GM12878 (cell line): Measurements from ENCODE around the gene DDX39A. TPM values are rescaled to one million over a fixed set of nuclear protein-coding genes. Genes with fewer than 3 reads are reported as not detected.

Experiments used
- ATAC-seq: fragments of 200-7000 bp; cut with Tn5 transposase; 3 replicates; pipeline ENCODE4 v1.9.1; 2020; ENCODE audit warnings: mild to moderate bottlenecking, moderate library complexity
- BruUV-seq: library from RNA; stranded (reverse); fragments of 400-500 nt; replicated peaks from 2 replicates; lab custom pipeline; 2021; lab: Mats Ljungman, UMichigan
- CTCF ChIA-PET: fragments of 300-600 bp; sonication (Branson Sonifier 250); formaldehyde crosslinking; extraction: SDS; loops from one replicate; lab custom pipeline; 2021; ENCODE audit warnings: inconsistent platforms; lab: Yijun Ruan, JAX
- POLR2A ChIA-PET: fragments of 350-600 bp; formaldehyde crosslinking; extraction: SDS; loops from one replicate; lab custom pipeline; 2021; ENCODE audit warnings: inconsistent platforms; lab: Charles Lee
- RAD21 ChIA-PET: fragments of 300-600 bp; sonication (Branson Sonifier 250); formaldehyde crosslinking; loops from one replicate; lab custom pipeline; 2023; ENCODE audit warnings: antibody characterized with exemption; ENCODE audit not compliant: unreplicated experiment; lab: Charles Lee
- SMC1A ChIA-PET: fragments of 300-600 bp; sonication (Branson Sonifier 250); formaldehyde crosslinking; loops from one replicate; lab custom pipeline; 2023; ENCODE audit not compliant: unreplicated experiment, uncharacterized antibody; lab: Charles Lee
- DNase-seq: peaks from one replicate; pipeline ENCODE4 v3.0.0-alpha.2; 2011; ENCODE audit warnings: low read depth, low spot score
- FAIRE-seq: peaks from 3 replicates; lab custom pipeline; 2011; peaks lifted over from hg19 to GRCh38; lab: Jason Lieb, UNC
- H2AFZ ChIP-seq: 2 replicates; pipeline ENCODE4 v1.6.0; 2011; ENCODE audit warnings: low read depth, low read length, control low read depth; ENCODE audit not compliant: control insufficient read depth
- H3K27ac ChIP-seq: 2 replicates; pipeline ENCODE4 v1.5.1; 2011; ENCODE audit warnings: control low read depth; ENCODE audit not compliant: control insufficient read depth, insufficient read depth
- H3K27me3 ChIP-seq, 2 experiments: replicated peaks in 1 of 2; 2 replicates each; pipeline versions ENCODE4 v1.6.0 to v1.6.1; 2011; ENCODE audit warnings: low read length in 1 of 2; ENCODE audit not compliant: control insufficient read depth in 2 of 2, insufficient read depth in 2 of 2
- H3K36me3 ChIP-seq, 2 experiments: 2 replicates each; pipeline ENCODE4 v1.5.1; 2011; ENCODE audit warnings: low read length in 1 of 2; ENCODE audit not compliant: control insufficient read depth in 2 of 2, insufficient read depth in 2 of 2
- H3K4me1 ChIP-seq: 2 replicates; pipeline ENCODE4 v1.6.1; 2011; ENCODE audit warnings: mild to moderate bottlenecking, low read length, moderate library complexity, mixed read lengths; ENCODE audit not compliant: control insufficient read depth, insufficient read depth
- H3K4me2 ChIP-seq: 2 replicates; pipeline ENCODE4 v1.6.0; 2011; ENCODE audit warnings: control low read depth; ENCODE audit not compliant: control insufficient read depth, insufficient read depth
- H3K4me3 ChIP-seq: fragments of 200-600 bp; sonication (generic); 2 replicates; pipeline ENCODE4 v1.5.1; 2016
- H3K79me2 ChIP-seq: 2 replicates; pipeline ENCODE4 v1.6.0; 2011; ENCODE audit warnings: low read length; ENCODE audit not compliant: control insufficient read depth, insufficient read depth
- H3K9ac ChIP-seq: 2 replicates; pipeline ENCODE4 v1.8.0; 2011; ENCODE audit warnings: low read length, control low read depth, mixed read lengths; ENCODE audit not compliant: control insufficient read depth, insufficient read depth
- H3K9me3 ChIP-seq: replicated peaks from 3 replicates; pipeline ENCODE4 v1.5.1; 2011; ENCODE audit warnings: mild to moderate bottlenecking, low read length; ENCODE audit not compliant: control insufficient read depth, insufficient read depth
- H4K20me1 ChIP-seq: 2 replicates; pipeline ENCODE4 v1.6.0; 2011; ENCODE audit not compliant: control insufficient read depth, insufficient read depth
- BCL3 ChIP-seq: IDR thresholded peaks from 2 replicates; pipeline ENCODE4 v1.6.1; 2011; ENCODE audit warnings: borderline replicate concordance, low read depth, mild to moderate bottlenecking, moderate library complexity, low read length; ENCODE audit not compliant: insufficient read depth, poor library complexity, severe bottlenecking
- CHD2 ChIP-seq: IDR thresholded peaks from 2 replicates; pipeline ENCODE4 v1.6.1; 2011; ENCODE audit warnings: low read depth, low read length, improper control_type of control experiment, borderline replicate concordance
- CREM ChIP-seq: IDR thresholded peaks from 2 replicates; pipeline ENCODE4 v1.6.1; 2014; ENCODE audit warnings: antibody characterized with exemption, low read depth
- GABPA ChIP-seq: IDR thresholded peaks from 2 replicates; pipeline ENCODE4 v1.6.1; 2014; ENCODE audit warnings: antibody characterized with exemption, low read depth, mild to moderate bottlenecking, inconsistent platforms
- HDAC6 ChIP-seq: fragments of 200-600 bp; sonication (generic); IDR thresholded peaks from one replicate; pipeline ENCODE4 v1.8.0; 2017; ENCODE audit warnings: antibody characterized with exemption; ENCODE audit not compliant: unreplicated experiment
- MAX ChIP-seq: IDR thresholded peaks from 2 replicates; pipeline ENCODE4 v1.6.1; 2012; ENCODE audit warnings: low read depth, low read length, improper control_type of control experiment
- MYB ChIP-seq: fragments of 150-350 bp; IDR thresholded peaks from 2 replicates; pipeline ENCODE4 v1.6.1; 2014; ENCODE audit warnings: mild to moderate bottlenecking, low read depth, low read length, borderline replicate concordance
- NFIC ChIP-seq: IDR thresholded peaks from 2 replicates; pipeline ENCODE4 v1.6.1; 2012; ENCODE audit warnings: low read depth, mild to moderate bottlenecking, inconsistent platforms, low read length, moderate library complexity
- NKRF ChIP-seq: fragments of 450-650 bp; conservative IDR thresholded peaks from 2 replicates; pipeline ENCODE4 v1.6.1; 2017; ENCODE audit warnings: mild to moderate bottlenecking, moderate library complexity
- NR2C1 ChIP-seq: fragments of 450-650 bp; IDR thresholded peaks from 2 replicates; pipeline ENCODE4 v1.6.1; 2017; ENCODE audit warnings: antibody characterized with exemption, mild to moderate bottlenecking, moderate library complexity
- POLR2A ChIP-seq: IDR thresholded peaks from 2 replicates; pipeline ENCODE4 v1.6.1; 2011; ENCODE audit warnings: low read depth, mild to moderate bottlenecking, low read length
- RUNX3 ChIP-seq: IDR thresholded peaks from 2 replicates; pipeline ENCODE4 v1.6.1; 2012; ENCODE audit warnings: low read length, inconsistent platforms
- SMAD1 ChIP-seq: fragments of 450-650 bp; IDR thresholded peaks from 2 replicates; pipeline ENCODE4 v1.6.1; 2018; ENCODE audit warnings: mild to moderate bottlenecking, low read depth; ENCODE audit not compliant: partially characterized antibody
- SREBF1 ChIP-seq: IDR thresholded peaks from 2 replicates; pipeline ENCODE4 v1.6.1; 2012; ENCODE audit warnings: mild to moderate bottlenecking, low read length
- SUPT20H ChIP-seq: IDR thresholded peaks from 2 replicates; pipeline ENCODE4 v1.6.1; 2011; ENCODE audit warnings: low read depth, mild to moderate bottlenecking, low read length, moderate library complexity, borderline replicate concordance; ENCODE audit not compliant: control insufficient read depth
- ZZZ3 ChIP-seq: IDR thresholded peaks from 2 replicates; pipeline ENCODE4 v1.6.1; 2011; ENCODE audit warnings: low read depth; ENCODE audit not compliant: control insufficient read depth, insufficient read length
- WGBS: methylation state at CpG from one replicate; pipeline ENCODE4 v1.1.6; 2016; ENCODE audit warnings: low lambda C conversion rate; ENCODE audit not compliant: insufficient replicate concordance, insufficient coverage; ENCODE audit errors: missing lambda C conversion rate; 5-methylcytosine and 5-hydroxymethylcytosine counted together
- in situ Hi-C: fragments of 300-500 bp; cut with MboI; formaldehyde crosslinking; loops from 9 replicates; pipeline ENCODE4 v1.14.3; 2018; ENCODE audit warnings: mixed read lengths
- intact Hi-C: fragments of 100-400 bp; cut with micrococcal nuclease; formaldehyde crosslinking; loops from one replicate; pipeline ENCODE4 v1.14.2; 2022; ENCODE audit not compliant: unreplicated experiment
- polyA plus RNA-seq, 11 experiments: library from polyadenylated mRNA; depleted of rRNA in 4 of 11; unstranded in 6 of 11; stranded (reverse) in 5 of 11; fragments of >200 nt; fragmentation: Nextera tagmentation in 4 of 11; fragmentation: Illumina TruSeq in 1 of 11; extraction: Ambion mirVana in 4 of 11; extraction: Trizol in 1 of 11; gene quantifications; 1 replicate in 1 of 11; 2 replicates in 10 of 11; pipeline versions ENCODE4 v1.2.1 to v1.2.3, GENCODE V29; 2011 to 2016; ENCODE audit warnings: inconsistent platforms in 2 of 11, missing spikeins in 2 of 11, low read depth in 1 of 11
- total RNA-seq, 4 experiments: library from RNA; depleted of rRNA in 3 of 4; stranded (reverse); fragments of >200 nt in 3 of 4; fragmentation: Illumina TruSeq in 1 of 4; extraction: Trizol in 1 of 4; gene quantifications; 2 replicates each; pipeline versions ENCODE4 v1.2.1 to v1.2.3, GENCODE V29; 2013 to 2021

Gene DDX39A
- total and polyA plus RNA-seq, 10 of the 15 experiments (the other 5 are each of a cell fraction or from before 2014, with no cell fraction given), result 113 to 378 (median 224) TPM

- TF ChIP-seq MAX (no peak), BCL3 (no peak), GABPA (no peak), CREM (no peak), HDAC6 (no peak)
- TF ChIP-seq, all 136 proteins: peak for 0
Observed at GRCh38 chr19:14441041-14441938, 22.1 kb upstream of the DDX39A start (continued).

GRCh38 chr19:14440049-14440448, 20.9 kb upstream of the DDX39A start:
- H2AFZ ChIP-seq, result peak overlapping the region; percentile 81
- BruUV-seq, result no TSS peak
- peak overlapping the region; percentile 83 for H3K9ac ChIP-seq
- RAD21 ChIA-PET, result interaction anchor here (1.1 kb wide), 1 partner anchor 40 kb away, joined by 3 read pairs; no protein-coding TSS in a partner anchor
- SMC1A ChIA-PET, result interaction anchor here (0.6 kb wide), 1 partner anchor 20 kb away, joined by 3 read pairs; no protein-coding TSS in a partner anchor
- DNase-seq (peak; percentile 37), FAIRE-seq (peak; percentile 91), ATAC-seq (peak; percentile 100)
- peak overlapping the region; percentile 83 for H3K27ac ChIP-seq
- CTCF ChIA-PET, result interaction anchor here (1.3 kb wide), 1 partner anchor 303 kb away, joined by 4 read pairs; the partner anchor contains the start of gene ASF1B
- H3K4me1 ChIP-seq, result peaks cover 11% of the 10 kb centered on the region
- peaks cover 19% of the 10 kb centered on the region for H3K79me2 ChIP-seq
- peak overlapping the region; percentile 89 for H3K4me3 ChIP-seq
- POLR2A ChIA-PET, result interaction anchor here (0.6 kb wide), 1 partner anchor 10 kb away, joined by 3 read pairs; no protein-coding TSS in a partner anchor
- under 1% methylated on average over 8 of the region's 9 CpGs for WGBS
- in situ Hi-C loops (no loop called here), intact Hi-C loops (no loop called here)
- H3K27me3 ChIP-seq, result no peaks in the 10 kb centered on the region
- no peaks in the 10 kb centered on the region for H4K20me1 ChIP-seq
- H3K4me2 ChIP-seq, result peak overlapping the region; percentile 94
- H3K36me3 ChIP-seq, result peaks cover 17 to 28% of the 10 kb centered on the region in 2 experiments
- no peaks in the 10 kb centered on the region for H3K9me3 ChIP-seq
- TF ChIP-seq CREM (0 out of 2 replicates have a peak, but pooled peaks have one; percentile 14), NFIC (no peak), MYB (no peak), SUPT20H (no peak), CHD2 (no peak), SMAD1 (no peak), RUNX3 (peak; percentile 53), POLR2A (peak; percentile 89), NR2C1 (peak; percentile 14; the same call in 1 of the 2 replicates), SREBF1 (no peak), NKRF (0 out of 2 replicates have a peak, but pooled peaks have one; percentile 18), ZZZ3 (no peak)
